Activated CD8-positive, alpha-beta memory T cell treated with anti-CD3 and anti-CD28 coated beads for 48 hours (primary cell): Measurements from ENCODE around the gene CCDC180.
"Not testable (repeated sequence)": the region's sequence is repeated elsewhere in the genome, so short reads cannot be mapped to it uniquely, and the experiment has no call there.

Source experiments
- DNase-seq, 3 experiments: peaks; one replicate each; pipeline ENCODE4 v3.0.0-alpha.2; 2020; ENCODE audit warnings: low read depth in 2 of 3, low spot score in 2 of 3

CCDC180 gene

DNA sequence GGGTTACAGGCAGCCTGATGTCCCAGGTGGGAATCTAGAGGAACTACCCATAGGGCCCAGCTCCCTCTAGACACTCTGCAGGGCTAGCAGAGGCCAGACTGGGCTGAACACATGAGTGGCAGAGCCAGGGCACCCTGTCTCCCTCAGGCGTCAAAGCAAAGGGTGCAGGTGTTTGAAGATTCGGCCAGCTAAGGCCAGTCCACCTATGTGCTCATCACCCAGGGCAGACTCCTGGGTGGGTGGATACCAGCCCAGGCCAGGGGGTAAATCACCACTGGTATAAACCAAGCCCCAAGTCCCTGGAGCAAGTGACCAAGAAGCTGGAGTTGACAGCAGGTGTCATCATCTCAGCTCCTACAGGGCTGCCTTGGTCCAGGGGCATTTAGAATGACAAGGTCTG lies 3.4 kb downstream of the CCDC180 start:
- DNase-seq, result no peak

DNA sequence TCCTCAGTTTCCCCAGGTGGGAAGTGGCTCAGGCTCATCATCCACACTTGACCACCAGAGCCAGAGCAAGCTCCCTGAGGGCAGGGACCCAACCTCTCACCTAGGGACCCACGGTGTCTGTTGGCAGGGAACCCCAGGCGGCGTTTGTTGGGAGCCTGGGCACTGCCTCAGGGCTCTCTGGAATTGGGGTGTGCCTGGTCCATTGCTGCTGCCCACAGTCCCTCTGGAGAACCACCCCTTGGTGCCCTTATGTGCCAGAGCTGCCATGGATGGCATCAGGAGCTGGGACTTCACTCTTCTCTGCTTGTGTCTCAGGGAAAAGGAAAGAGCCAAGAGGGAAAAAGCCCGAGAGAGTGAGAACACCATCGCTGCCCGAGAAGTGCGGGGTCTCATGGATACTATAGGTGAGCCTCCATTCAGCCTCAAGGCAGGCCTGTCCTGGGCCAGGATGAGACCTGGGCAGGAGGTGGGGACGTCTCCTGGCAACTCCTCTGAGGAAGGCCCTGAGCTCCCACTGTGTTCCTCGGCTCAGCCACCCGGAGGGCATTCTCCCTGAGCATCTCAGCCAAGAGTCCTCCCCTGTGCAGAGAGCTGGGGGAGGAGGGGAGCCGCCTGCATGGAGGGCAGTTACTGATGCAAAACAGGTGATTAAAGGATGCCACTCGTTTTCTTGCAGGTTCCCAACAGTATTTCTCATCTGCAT lies 4.5 kb downstream of the CCDC180 start:
- DNase-seq, result no peak

GRCh38 chr9:97312556-97312955 lies 5.1 kb downstream of the CCDC180 start:
- no peak for DNase-seq

DNA sequence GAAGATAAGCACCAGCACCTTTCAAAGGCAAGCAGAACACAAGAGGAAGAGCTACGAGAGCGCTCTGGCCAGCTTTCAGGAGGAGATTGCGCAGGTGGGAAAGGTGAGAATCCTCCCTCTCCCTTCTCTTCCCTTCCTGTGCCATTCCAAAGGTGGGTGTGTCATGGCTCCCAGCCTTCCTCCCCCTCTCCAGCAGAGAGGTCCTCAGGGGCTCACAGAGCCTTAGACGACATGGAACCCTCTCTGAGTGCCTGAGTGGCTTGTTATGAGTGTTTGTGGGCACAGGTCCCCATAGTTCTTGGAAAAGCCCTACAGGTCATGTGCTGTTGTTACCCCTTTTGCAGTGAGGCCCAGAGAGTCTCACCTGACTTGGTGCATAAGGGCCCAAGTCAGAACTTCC lies 5.8 kb downstream of the CCDC180 start:
- DNase-seq, result no peak

DNA sequence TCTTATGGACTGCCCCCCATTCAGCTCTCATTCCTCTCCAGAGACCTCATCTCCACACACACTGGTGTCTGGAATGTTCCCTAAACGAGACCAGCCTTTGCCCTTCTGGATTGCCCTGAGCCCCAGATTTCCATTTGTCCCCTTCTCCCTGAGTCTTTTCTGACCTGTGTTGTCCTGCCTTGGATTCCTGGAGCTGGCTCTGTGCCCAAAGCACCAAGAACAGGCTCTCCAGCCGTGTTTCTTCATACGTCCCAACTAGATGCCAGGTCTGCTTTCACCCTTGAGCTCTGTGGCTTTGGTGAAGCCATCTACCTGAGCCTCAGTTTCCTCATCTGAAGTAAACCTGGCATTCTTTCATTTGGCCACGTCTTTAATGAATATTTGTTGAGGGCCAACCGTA lies 6.3 kb downstream of the CCDC180 start:
- no peak for DNase-seq

DNA sequence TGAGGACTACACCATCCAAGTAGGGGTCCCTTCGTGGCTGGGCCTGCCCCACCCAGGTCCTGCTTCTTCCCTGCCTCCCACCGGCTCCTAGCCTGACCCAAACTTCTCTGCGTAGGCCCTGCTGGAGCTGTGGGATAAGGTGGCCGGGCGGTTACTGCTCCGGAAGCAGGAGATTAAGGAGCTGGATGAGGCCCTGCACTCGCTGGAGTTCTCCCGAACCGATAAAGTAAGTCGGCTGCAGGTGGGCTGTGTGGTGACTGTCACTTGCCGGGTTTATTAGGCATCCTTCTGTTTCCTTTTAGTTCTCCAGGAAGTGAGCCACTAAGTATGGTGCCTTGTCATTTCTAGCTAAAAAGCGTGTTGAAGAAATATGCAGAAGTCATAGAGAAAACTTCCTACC lies 7.0 kb downstream of the CCDC180 start:
- no peak for DNase-seq

DNA sequence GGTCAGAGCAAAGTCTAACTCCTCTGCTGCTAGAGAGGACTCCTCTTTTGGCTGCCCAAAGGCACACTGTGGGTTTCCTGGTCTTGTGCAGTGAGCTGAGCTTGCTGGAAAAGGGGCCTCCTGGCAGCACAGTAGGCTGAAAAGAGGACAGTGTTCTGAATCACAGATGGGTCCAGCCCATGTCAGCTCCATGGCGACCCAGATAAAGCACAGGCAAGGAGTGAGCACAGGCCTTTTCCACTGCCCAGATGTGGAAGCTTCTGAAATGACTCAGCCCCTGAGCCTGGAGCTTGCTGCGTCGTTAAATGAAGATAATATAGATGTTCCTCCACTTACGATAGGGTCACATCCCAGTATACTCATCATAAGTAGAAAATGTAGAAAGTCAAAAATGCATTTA lies 8.1 kb downstream of the CCDC180 start:
- DNase-seq, result no peak

- DNase-seq, result no peak
Observed at GRCh38 chr9:97316904-97317303, 9.4 kb downstream of the CCDC180 start.

GRCh38 chr9:97318433-97318832 lies 11.0 kb downstream of the CCDC180 start:
- no peak for DNase-seq

DNA sequence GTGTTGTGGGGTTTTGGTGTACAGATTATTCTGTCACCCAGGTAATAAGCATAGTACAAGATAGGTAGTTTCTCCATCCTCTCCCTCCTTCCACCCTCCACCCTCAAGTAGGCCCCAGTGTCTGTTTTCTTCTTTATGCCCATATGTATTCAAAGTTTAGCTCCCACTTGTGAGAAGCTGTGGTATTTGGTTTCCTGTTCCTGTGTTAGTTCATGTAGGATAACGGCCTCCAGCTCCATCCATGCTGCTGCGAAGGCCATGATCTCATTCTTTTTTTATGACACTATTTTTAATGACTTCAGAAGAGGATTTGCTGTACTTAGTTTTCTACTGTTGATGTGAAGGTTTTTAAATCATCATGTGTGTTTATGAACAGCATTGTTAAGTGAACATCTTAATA lies 11.9 kb downstream of the CCDC180 start:
- DNase-seq, result no peak

- no peak for DNase-seq
Observed at GRCh38 chr9:97320080-97320642, 12.7 kb downstream of the CCDC180 start.

GRCh38 chr9:97321251-97321650 lies 13.8 kb downstream of the CCDC180 start:
- DNase-seq, result no peak

DNA sequence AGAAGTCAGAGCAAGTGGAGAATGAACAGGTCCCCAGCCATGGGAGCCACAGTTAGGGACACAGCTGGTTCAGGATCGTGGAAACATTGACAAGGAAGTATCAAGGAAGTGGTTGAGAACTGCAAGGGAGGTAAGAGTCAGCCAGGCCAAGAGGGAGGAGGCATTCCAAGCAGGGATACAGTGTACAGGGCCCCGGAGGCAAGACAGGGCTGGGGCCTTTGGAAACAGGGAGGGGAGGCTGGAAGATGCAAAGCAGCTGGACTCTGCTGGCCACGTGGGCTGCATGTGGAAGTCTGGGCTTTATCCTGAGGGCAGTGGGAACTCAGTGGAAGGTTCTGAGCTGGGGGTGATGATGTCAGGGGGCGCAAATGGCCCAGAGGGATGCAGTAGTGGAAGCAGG lies 14.2 kb downstream of the CCDC180 start:
- no peak for DNase-seq

- DNase-seq, result no peak
Observed at GRCh38 chr9:97322105-97322504, 14.6 kb downstream of the CCDC180 start.

DNA sequence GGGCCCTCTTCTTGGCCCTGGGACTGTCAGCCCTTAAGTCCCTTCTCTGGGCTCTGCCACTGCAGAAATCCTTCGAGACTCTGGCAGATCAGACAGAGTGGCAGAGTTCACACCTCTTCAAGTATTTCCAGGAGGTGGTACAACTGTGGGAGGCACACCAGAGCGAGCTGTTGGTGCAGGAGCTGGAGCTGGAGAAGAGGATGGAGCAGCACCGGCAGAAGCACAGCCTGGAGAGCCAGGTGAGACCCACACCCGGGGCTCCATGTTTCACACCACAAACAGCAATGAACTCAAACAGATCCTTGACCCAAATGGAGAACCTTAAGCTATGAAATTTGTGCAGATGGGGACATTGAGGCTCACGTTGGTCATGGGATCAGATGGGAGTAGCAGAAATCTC lies 17.5 kb downstream of the CCDC180 start:
- no peak for DNase-seq

DNA sequence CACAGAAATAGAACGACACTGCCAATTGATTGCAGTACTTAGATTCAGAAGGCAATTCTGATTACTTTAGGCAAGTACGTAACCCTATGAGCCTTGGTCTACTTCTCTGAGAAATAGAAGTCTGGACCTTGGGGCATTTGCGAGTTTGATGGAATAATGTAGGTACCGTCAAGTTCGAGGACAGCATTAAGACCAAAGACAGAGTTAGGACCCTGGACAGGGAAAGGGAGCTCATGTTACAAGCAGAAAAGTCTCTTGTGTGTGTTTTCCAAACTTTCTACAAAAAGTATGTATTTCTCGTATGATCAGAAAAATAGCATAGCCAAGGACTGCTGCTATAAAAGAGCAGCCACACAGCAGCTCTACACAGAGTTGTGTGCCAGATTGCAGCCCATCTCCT lies 20.1 kb downstream of the CCDC180 start:
- no peak for DNase-seq

- no peak for DNase-seq
Observed at GRCh38 chr9:97332993-97333392, 25.5 kb downstream of the CCDC180 start.

DNA sequence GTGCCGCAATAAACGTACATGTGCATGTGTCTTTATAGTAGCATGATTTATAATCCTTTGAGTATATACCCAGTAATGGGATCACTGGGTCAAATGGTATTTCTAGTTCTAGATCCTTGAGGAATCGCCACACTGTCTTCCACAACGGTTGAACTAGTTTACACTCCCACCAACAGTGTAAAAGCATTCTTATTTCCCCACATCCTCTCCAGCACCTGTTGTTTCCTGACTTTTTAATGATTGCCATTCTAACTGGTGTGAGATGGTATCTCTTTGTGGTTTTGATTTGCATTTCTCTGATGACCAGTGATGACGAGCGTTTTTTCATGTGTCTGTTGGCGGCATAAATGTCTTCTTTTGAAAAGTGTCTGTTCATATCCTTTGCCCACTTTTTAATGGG lies 28.2 kb downstream of the CCDC180 start:
- not testable (repeated sequence) for DNase-seq

DNA sequence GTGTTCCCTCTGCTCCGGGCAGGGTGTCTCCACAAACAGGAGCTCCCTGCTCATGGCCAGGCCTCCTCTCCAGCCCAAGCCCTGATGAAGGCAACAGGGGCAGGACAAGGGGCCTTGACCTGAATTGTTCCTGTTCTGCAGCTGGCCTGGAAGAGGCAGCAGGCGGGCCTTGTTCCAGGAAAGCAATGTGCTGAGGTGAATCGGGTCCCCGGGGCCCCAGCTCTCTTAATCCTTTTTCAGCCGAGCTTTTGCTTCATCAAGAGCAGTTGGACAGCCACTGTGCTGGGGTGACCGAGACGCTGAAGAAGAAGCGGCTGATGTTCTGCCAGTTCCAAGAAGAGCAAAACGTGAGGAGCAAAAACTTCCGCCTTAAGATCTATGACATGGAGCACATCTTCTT lies 41.4 kb downstream of the CCDC180 start:
- no peak for DNase-seq

- DNase-seq, result no peak
Observed at GRCh38 chr9:97349400-97349799, 41.9 kb downstream of the CCDC180 start.

DNA sequence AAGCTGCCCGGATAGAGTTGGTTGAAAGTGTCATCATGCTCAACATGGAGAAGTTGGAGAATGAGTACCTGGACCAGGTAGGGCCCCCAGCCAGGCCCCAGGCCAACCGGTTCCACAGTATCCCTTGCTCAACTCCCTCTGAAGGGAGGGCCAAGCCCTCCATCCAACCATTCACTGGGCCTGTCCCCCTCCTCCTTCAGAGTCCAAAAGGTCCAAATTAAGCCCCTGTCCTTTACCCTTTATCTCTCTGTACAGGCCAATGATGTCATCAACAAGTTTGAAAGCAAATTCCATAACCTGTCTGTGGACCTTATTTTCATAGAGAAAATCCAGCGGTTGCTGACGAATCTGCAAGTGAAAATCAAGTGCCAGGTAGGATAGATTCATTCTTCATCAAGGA lies 47.2 kb downstream of the CCDC180 start:
- no peak for DNase-seq

DNA sequence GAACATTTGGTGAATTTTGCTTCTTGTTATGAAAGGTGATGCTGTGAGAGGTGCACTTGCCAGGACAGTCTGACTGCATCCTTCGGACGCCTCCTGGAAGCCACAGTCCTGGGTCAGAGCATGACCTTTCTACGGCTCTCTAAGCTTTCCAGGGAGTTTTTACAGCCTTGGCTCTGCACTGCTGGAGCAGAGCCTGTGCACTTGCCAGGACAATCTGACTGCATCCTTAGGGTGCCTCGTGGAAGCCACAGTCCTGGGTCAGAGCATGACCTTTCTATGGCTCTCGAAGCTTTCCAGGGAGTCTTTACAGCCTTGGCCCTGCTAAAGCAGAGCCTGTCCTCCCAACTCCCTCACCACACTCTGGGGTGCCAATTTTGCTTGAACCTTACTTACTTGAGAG lies 49.6 kb downstream of the CCDC180 start:
- DNase-seq, result no peak
